ENCODE results near the gene CREBZF. TPM values are rescaled to one million over a fixed set of nuclear protein-coding genes. Genes with fewer than 3 reads are reported as not detected.

Gene CREBZF
- total and polyA plus RNA-seq, 2 experiments from 2014 or later = 34.8 to 82.2 TPM

GRCh38 chr11:85698195-85698594 is 33.3 kb upstream of the CREBZF start:
- no peaks in the 10 kb centered on the region for H3K27me3 Mint-ChIP-seq (ENCODE audit: insufficient read depth, low read depth, poor library complexity)
- no peaks in the 10 kb centered on the region for H3K36me3 ChIP-seq (ENCODE audit: insufficient read depth)
- DNase-seq (ENCODE audit: low spot score) (no peak), ATAC-seq (no peak)
- H3K4me1 Mint-ChIP-seq = peaks cover 7% of the 10 kb centered on the region; the same call in 2 of the 3 replicates
- H3K4me1 ChIP-seq (ENCODE audit: insufficient read depth) = no peaks in the 10 kb centered on the region
- no peak overlapping the region for H3K4me3 ChIP-seq
- no peak overlapping the region for H3K27ac Mint-ChIP-seq
- no peaks in the 10 kb centered on the region for H4K20me1 ChIP-seq (replicated peaks; ENCODE audit: insufficient read depth)
- no peak overlapping the region for H3K4me3 Mint-ChIP-seq
- H3K36me3 Mint-ChIP-seq (ENCODE audit: low read depth) = no peaks in the 10 kb centered on the region
- no peaks in the 10 kb centered on the region for H3K79me2 ChIP-seq (replicated peaks; ENCODE audit: insufficient read depth)
- H3K27me3 ChIP-seq (ENCODE audit: insufficient read depth) = no peaks in the 10 kb centered on the region
- H3K9me3 Mint-ChIP-seq = no peaks in the 10 kb centered on the region
- no peaks in the 10 kb centered on the region for H3F3A ChIP-seq (replicated peaks; ENCODE audit: low read depth)
- TF ChIP-seq REST (IDR thresholded peaks at IDR 0.05; ENCODE audit: unreplicated experiment) (no peak), POLR2AphosphoS5 (IDR thresholded peaks at IDR 0.05; ENCODE audit: low read depth) (no peak), ETS1 (IDR thresholded peaks at IDR 0.05) (no peak), CREB1 (CRISPR knock-in tag; IDR thresholded peaks at IDR 0.05; ENCODE audit: low read depth) (no peak)
- no peak overlapping the region for H2AFZ ChIP-seq
- no peaks in the 10 kb centered on the region for H3K9me2 ChIP-seq (ENCODE audit: insufficient read depth)
- H3K27ac ChIP-seq (ENCODE audit: low read depth) = no peak overlapping the region
- H3K4me2 ChIP-seq = no peak overlapping the region

GRCh38 chr11:85697747-85698146 is 32.8 kb upstream of the CREBZF start:
- no peaks in the 10 kb centered on the region for H3K36me3 Mint-ChIP-seq (ENCODE audit: low read depth)
- DNase-seq (ENCODE audit: low spot score) = no peak
- no peaks in the 10 kb centered on the region for H3K36me3 ChIP-seq (ENCODE audit: insufficient read depth)
- H2AFZ ChIP-seq = no peak overlapping the region
- H3K4me1 Mint-ChIP-seq = peaks cover 7% of the 10 kb centered on the region; the same call in 2 of the 3 replicates
- H3K4me1 ChIP-seq (ENCODE audit: insufficient read depth) = no peaks in the 10 kb centered on the region
- no peaks in the 10 kb centered on the region for H4K20me1 ChIP-seq (replicated peaks; ENCODE audit: insufficient read depth)
- H3K4me3 Mint-ChIP-seq = no peak overlapping the region
- H3K4me2 ChIP-seq = no peak overlapping the region
- no peaks in the 10 kb centered on the region for H3K79me2 ChIP-seq (replicated peaks; ENCODE audit: insufficient read depth)
- H3K9me2 ChIP-seq (ENCODE audit: insufficient read depth) = no peaks in the 10 kb centered on the region
- no peaks in the 10 kb centered on the region for H3F3A ChIP-seq (replicated peaks; ENCODE audit: low read depth)
- peaks cover 1% of the 10 kb centered on the region for H3K27me3 Mint-ChIP-seq (ENCODE audit: insufficient read depth, low read depth, poor library complexity)
- ATAC-seq = no peak
- H3K27me3 ChIP-seq (ENCODE audit: insufficient read depth) = no peaks in the 10 kb centered on the region
- H3K4me3 ChIP-seq = no peak overlapping the region
- H3K27ac ChIP-seq (ENCODE audit: low read depth) = no peak overlapping the region
- no peaks in the 10 kb centered on the region for H3K9me3 Mint-ChIP-seq
- no peak overlapping the region for H3K27ac Mint-ChIP-seq
- TF ChIP-seq JUNB (IDR thresholded peaks at IDR 0.05; ENCODE audit: unreplicated experiment) (no peak), POLR2AphosphoS5 (IDR thresholded peaks at IDR 0.05; ENCODE audit: low read depth) (no peak), STAT1 (IDR thresholded peaks at IDR 0.05; ENCODE audit: unreplicated experiment) (no peak), EZH2 (IDR thresholded peaks at IDR 0.05; ENCODE audit: low read depth, unreplicated experiment) (no peak), CTCF (conservative IDR thresholded peaks at IDR 0.05; ENCODE audit: low read depth in 2 of 2) (no peak), REST (IDR thresholded peaks at IDR 0.05; ENCODE audit: unreplicated experiment) (no peak)

All from GM23338 (cell line).